HepG2 (cell line): Measurements from ENCODE around the gene STAP2. TPM values are rescaled to one million over a fixed set of nuclear protein-coding genes. Genes with fewer than 3 reads are reported as not detected.

Experiments
- AGO2 ChIP-seq: fragments of 200-400 bp; formaldehyde crosslinking; optimal IDR thresholded peaks from 2 replicates; pipeline ENCODE3; 2017; ENCODE audit warnings: mild to moderate bottlenecking, low read depth, low read length, moderate library complexity
- ASH2L ChIP-seq: fragments of 300-600, 200-600 bp; sonication (generic); IDR thresholded peaks from 2 replicates; pipeline ENCODE4 v1.7.0; 2017; ENCODE audit warnings: low read depth, mild to moderate bottlenecking, moderate library complexity, mixed read lengths, low read length; ENCODE audit not compliant: insufficient read length
- FOSL2 ChIP-seq: sonication (generic); formaldehyde crosslinking; IDR thresholded peaks from 2 replicates; pipeline ENCODE4 v1.4.0; 2020; ENCODE audit warnings: missing genetic modification reagents
- GABPA ChIP-seq, 2 experiments: IDR thresholded peaks; 2 replicates each; pipeline ENCODE4 v1.6.1; 2011 to 2016; ENCODE audit warnings: low read depth in 2 of 2, low read length in 1 of 2, missing biosample characterization in 1 of 2, missing genetic modification characterization in 1 of 2
- KAT2B ChIP-seq: fragments of 150-350 bp; IDR thresholded peaks from 2 replicates; pipeline ENCODE4 v1.6.1; 2014; ENCODE audit warnings: low read depth, low read length, borderline replicate concordance
- KDM5A ChIP-seq: fragments of 200-600 bp; sonication (generic); IDR thresholded peaks from 2 replicates; pipeline ENCODE4 v1.7.0; 2018; ENCODE audit warnings: antibody characterized with exemption, mild to moderate bottlenecking, low read length, borderline replicate concordance
- KDM5B ChIP-seq: sonication (generic); formaldehyde crosslinking; IDR thresholded peaks from 2 replicates; pipeline ENCODE4 v1.4.0; 2020; ENCODE audit warnings: missing genetic modification reagents, mild to moderate bottlenecking, borderline replicate concordance
- MED8 ChIP-seq: sonication (generic); formaldehyde crosslinking; IDR thresholded peaks from 2 replicates; pipeline ENCODE4 v1.8.1; 2023; ENCODE audit warnings: mild to moderate bottlenecking, missing genetic modification reagents; ENCODE audit not compliant: insufficient replicate concordance
- MEIS1 ChIP-seq: sonication (generic); formaldehyde crosslinking; IDR thresholded peaks from 2 replicates; pipeline ENCODE4 v1.9.0; 2021; ENCODE audit warnings: mild to moderate bottlenecking, missing genetic modification reagents, moderate library complexity, borderline replicate concordance
- MLLT10 ChIP-seq: sonication (generic); formaldehyde crosslinking; IDR thresholded peaks from 2 replicates; pipeline ENCODE4 v1.4.0; 2020; ENCODE audit warnings: missing genetic modification reagents
- NFKBIZ ChIP-seq: IDR thresholded peaks from 2 replicates; pipeline ENCODE4 v1.6.1; 2018; ENCODE audit warnings: missing genetic modification reagents, missing compliant biosample characterization
- NFYC ChIP-seq: IDR thresholded peaks from 2 replicates; pipeline ENCODE4 v1.6.1; 2016; ENCODE audit warnings: missing genetic modification reagents, missing compliant biosample characterization
- SIX1 ChIP-seq: sonication (generic); formaldehyde crosslinking; IDR thresholded peaks from 2 replicates; pipeline ENCODE4 v1.4.0; 2020; ENCODE audit warnings: missing genetic modification reagents, borderline replicate concordance
- SP1 ChIP-seq, 2 experiments: fragments of 450-650 bp in 1 of 2; sonication (generic) in 1 of 2; formaldehyde crosslinking in 1 of 2; IDR thresholded peaks; 2 replicates each; pipeline versions ENCODE4 v1.4.0 to v1.6.1; 2016 to 2020; ENCODE audit warnings: missing genetic modification reagents in 1 of 2
- SRSF9 ChIP-seq: fragments of 200-400 bp; formaldehyde crosslinking; IDR thresholded peaks from 2 replicates; pipeline ENCODE4 v1.6.1; 2018; ENCODE audit warnings: borderline replicate concordance, mild to moderate bottlenecking, low read depth, low read length; ENCODE audit not compliant: insufficient read depth, poor library complexity, severe bottlenecking
- ZEB1 ChIP-seq: IDR thresholded peaks from 2 replicates; pipeline ENCODE4 v1.6.1; 2012; ENCODE audit warnings: mild to moderate bottlenecking, low read depth, inconsistent platforms; ENCODE audit not compliant: insufficient replicate concordance
- ZFP62 ChIP-seq: sonication (generic); formaldehyde crosslinking; IDR thresholded peaks from 2 replicates; pipeline ENCODE4 v1.4.0; 2020; ENCODE audit warnings: missing genetic modification reagents
- ZMYM4 ChIP-seq: sonication (generic); formaldehyde crosslinking; IDR thresholded peaks from 2 replicates; pipeline ENCODE4 v1.8.1; 2023; ENCODE audit warnings: mild to moderate bottlenecking, missing genetic modification reagents
- ZNF251 ChIP-seq: sonication (generic); formaldehyde crosslinking; IDR thresholded peaks from 2 replicates; pipeline ENCODE4 v1.9.0; 2021; ENCODE audit warnings: mild to moderate bottlenecking, missing genetic modification reagents
- ZNF577 ChIP-seq: sonication (generic); formaldehyde crosslinking; IDR thresholded peaks from 2 replicates; pipeline ENCODE4 v1.4.0; 2020; ENCODE audit warnings: mild to moderate bottlenecking, low read depth, missing genetic modification reagents, borderline replicate concordance
- ZNF598 ChIP-seq: sonication (generic); formaldehyde crosslinking; IDR thresholded peaks from 2 replicates; pipeline ENCODE4 v1.5.1; 2020; ENCODE audit warnings: mild to moderate bottlenecking, missing genetic modification reagents, borderline replicate concordance
- polyA plus RNA-seq, 8 experiments: library from polyadenylated mRNA; depleted of rRNA in 3 of 8; stranded (reverse) in 7 of 8; unstranded in 1 of 8; fragments of >200 nt; fragmentation: Illumina TruSeq in 4 of 8; extraction: Trizol in 4 of 8; gene quantifications; 2 replicates each; pipeline versions ENCODE4 v1.2.1 to v1.2.3, GENCODE V29; 2011 to 2016; ENCODE audit warnings: low read depth in 4 of 8, missing spikeins in 1 of 8, mixed read lengths in 1 of 8; ENCODE audit not compliant: insufficient read depth in 1 of 8
- total RNA-seq, 5 experiments: library from RNA; depleted of rRNA; stranded (reverse); fragments of >200 nt; fragmentation: Illumina TruSeq; extraction: Trizol; gene quantifications; 2 replicates each; pipeline ENCODE4 v1.2.3, GENCODE V29; 2016; ENCODE audit warnings: low read depth in 1 of 5
- TF ChIP-seq, protein P1 (sequence below): sonication (generic); formaldehyde crosslinking; IDR thresholded peaks from 2 replicates; pipeline ENCODE4 v1.4.0; 2020; ENCODE audit warnings: missing genetic modification reagents
- TF ChIP-seq, protein P2 (sequence below): sonication (generic); formaldehyde crosslinking; IDR thresholded peaks from 2 replicates; pipeline ENCODE4 v1.9.0; 2022; ENCODE audit warnings: low read depth, missing genetic modification reagents
- TF ChIP-seq, protein P3 (sequence below): sonication (generic); formaldehyde crosslinking; IDR thresholded peaks from 2 replicates; pipeline ENCODE4 v1.5.1; 2020; ENCODE audit warnings: missing genetic modification reagents, mild to moderate bottlenecking, borderline replicate concordance

The STAP2 gene
- total and polyA plus RNA-seq, 2 of the 13 experiments (the other 11 are each of a cell fraction or from before 2014, with no cell fraction given) = 39.0 to 43.7 TPM

DNA sequence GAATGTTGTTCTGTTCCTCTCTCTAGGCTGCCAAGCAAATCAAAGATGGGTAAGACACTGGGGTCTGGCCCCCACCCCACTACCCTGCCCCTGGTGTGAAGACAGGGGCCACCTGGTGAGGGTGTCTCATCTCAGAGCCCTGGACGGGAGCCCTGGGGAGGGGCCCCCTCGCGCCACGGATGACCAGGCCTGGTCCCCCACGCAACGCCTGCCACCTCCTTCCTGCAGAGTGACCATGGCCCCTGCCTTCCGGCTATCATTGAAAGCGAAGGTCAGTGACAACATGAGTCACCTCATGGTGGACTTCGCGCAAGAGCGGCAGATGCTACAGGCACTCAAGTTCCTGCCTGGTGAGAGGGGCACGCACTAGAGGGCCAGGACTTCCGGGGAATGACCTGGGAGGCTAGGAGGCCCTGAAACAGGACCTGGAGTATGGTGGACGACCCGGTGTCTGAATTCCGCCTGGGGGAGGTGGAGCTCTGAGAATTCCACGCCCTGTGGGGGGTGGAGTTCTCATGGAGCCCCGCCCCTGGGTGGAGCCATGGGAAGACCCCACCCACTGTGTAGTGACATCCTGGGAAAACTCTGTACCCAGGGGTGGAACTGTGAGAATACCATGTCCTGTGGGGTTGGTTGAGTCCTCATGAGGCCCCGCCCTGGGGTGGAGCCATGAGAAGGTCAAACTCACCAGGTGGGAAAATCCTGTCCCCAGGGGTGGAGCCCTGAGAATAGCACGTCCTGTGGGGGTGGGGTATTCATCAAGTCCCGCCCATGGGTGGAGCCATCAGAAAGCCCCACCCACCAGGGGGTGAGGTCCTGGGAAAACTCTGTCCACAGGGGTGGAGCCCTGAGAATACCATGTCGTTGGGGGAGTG, 28.1 kb downstream of the STAP2 start (continued):
- TF ChIP-seq, protein P1, sequence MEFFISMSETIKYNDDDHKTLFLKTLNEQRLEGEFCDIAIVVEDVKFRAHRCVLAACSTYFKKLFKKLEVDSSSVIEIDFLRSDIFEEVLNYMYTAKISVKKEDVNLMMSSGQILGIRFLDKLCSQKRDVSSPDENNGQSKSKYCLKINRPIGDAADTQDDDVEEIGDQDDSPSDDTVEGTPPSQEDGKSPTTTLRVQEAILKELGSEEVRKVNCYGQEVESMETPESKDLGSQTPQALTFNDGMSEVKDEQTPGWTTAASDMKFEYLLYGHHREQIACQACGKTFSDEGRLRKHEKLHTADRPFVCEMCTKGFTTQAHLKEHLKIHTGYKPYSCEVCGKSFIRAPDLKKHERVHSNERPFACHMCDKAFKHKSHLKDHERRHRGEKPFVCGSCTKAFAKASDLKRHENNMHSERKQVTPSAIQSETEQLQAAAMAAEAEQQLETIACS (CRISPR knock-in tag) = no peak
- TF ChIP-seq ZNF251 (CRISPR knock-in tag) (no peak), KAT2B (no peak), ZNF598 (no peak), MED8 (CRISPR knock-in tag) (peak; percentile 92), ZMYM4 (CRISPR knock-in tag) (peak; percentile 76), AGO2 (no peak), KDM5B (CRISPR knock-in tag) (peak; percentile 85; the same call in 1 of the 2 replicates), MEIS1 (CRISPR knock-in tag) (peak; percentile 23; the same call in 1 of the 2 replicates), SIX1 (peak; percentile 74; the same call in 1 of the 2 replicates), ZFP62 (CRISPR knock-in tag) (no peak), MLLT10 (CRISPR knock-in tag) (no peak), SRSF9 (no peak), NFYC (CRISPR knock-in tag) (peak; percentile 58), SP1 (IDR thresholded peaks at IDR 0.05) (peak; percentile 69), SP1 (CRISPR knock-in tag; IDR thresholded peaks at IDR 0.05) (peak; percentile 76), KDM5A (no peak), ZEB1 (peak; percentile 63), ZNF577 (CRISPR knock-in tag) (no peak), NFKBIZ (CRISPR knock-in tag) (peak; percentile 94), GABPA (IDR thresholded peaks at IDR 0.05; ENCODE audit: low read depth, low read length) (peak; percentile 62), GABPA (CRISPR knock-in tag; IDR thresholded peaks at IDR 0.05; ENCODE audit: low read depth) (peak; percentile 91), FOSL2 (CRISPR knock-in tag) (peak; percentile 99), ASH2L (peak; percentile 40)
- TF ChIP-seq, protein P2, sequence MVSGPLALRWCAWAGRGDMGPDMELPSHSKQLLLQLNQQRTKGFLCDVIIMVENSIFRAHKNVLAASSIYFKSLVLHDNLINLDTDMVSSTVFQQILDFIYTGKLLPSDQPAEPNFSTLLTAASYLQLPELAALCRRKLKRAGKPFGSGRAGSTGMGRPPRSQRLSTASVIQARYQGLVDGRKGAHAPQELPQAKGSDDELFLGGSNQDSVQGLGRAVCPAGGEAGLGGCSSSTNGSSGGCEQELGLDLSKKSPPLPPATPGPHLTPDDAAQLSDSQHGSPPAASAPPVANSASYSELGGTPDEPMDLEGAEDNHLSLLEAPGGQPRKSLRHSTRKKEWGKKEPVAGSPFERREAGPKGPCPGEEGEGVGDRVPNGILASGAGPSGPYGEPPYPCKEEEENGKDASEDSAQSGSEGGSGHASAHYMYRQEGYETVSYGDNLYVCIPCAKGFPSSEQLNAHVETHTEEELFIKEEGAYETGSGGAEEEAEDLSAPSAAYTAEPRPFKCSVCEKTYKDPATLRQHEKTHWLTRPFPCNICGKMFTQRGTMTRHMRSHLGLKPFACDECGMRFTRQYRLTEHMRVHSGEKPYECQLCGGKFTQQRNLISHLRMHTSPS (CRISPR knock-in tag) = peak; percentile 85
- TF ChIP-seq, protein P3, sequence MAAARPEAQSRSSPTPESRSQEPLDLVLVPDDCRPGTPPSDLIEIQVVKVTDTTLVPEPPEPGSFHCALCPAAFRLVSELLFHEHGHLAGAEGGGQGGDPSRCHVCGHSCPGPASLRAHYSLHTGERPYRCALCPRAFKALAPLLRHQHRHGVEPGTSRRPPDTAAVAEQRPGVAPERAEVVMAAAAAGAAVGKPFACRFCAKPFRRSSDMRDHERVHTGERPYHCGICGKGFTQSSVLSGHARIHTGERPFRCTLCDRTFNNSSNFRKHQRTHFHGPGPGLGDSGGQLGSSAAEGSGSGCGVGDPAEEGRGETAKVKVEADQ (CRISPR knock-in tag) = peak; percentile 87; the same call in 1 of the 2 replicates
